NCI-H2107 treated with DMSO at 0.1 percent for 48 hours (cell line): ENCODE results near the gene EDN1.
"Not testable (repeated sequence)": the region's sequence is repeated elsewhere in the genome, so short reads cannot be mapped to it uniquely, and the experiment has no call there.

Experiments used
- DNase-seq: peaks from one replicate; lab custom pipeline; 2025; ENCODE audit not compliant: unreplicated experiment; lab: John Stamatoyannopoulos, UW

EDN1 gene

DNA sequence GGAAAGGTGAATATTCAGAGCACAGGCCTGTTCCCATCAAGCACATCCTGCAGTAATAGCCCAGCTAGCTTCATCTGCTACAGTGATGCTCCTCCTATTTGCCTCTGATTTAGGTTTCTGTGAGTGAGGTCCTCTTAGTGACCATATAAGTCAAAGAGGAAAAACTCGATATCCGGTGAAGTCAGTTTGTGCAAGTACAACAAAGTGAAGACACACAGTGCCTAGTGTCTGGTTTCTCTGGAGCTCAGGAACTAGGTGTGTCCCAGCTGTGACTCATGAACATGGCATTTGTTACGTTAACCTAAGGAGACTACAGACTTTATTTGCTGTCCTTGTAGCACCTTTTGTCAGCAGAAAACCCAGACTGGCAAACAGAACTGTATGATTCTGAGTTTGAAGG, 33.9 kb downstream of the EDN1 start:
- no peak for DNase-seq

DNA sequence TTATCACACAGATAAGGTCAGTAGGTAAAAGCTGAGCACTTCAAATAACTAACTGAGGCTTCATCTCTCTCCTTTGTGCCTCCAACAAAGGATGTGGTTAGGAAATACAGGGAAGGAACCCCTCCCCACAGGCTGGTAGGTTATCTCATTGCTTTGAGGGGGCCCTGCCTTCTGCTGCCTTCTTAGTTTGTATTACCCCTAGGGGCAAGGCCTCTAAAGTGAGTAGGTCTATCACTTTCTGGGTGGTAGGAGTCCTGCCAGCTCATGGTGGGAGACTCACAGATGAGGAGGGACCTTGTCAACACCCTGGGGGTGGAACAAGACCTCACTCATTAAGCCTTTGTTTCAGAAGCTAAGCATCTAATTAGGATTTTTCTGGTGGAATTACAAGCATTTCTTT, 34.6 kb downstream of the EDN1 start:
- no peak for DNase-seq

- no peak for DNase-seq
Measured at GRCh38 chr6:12325872-12326271, 35.7 kb downstream of the EDN1 start.

GRCh38 chr6:12327391-12327790, 37.2 kb downstream of the EDN1 start:
- no peak for DNase-seq

GRCh38 chr6:12327988-12328387, 37.8 kb downstream of the EDN1 start:
- DNase-seq: no peak

DNA sequence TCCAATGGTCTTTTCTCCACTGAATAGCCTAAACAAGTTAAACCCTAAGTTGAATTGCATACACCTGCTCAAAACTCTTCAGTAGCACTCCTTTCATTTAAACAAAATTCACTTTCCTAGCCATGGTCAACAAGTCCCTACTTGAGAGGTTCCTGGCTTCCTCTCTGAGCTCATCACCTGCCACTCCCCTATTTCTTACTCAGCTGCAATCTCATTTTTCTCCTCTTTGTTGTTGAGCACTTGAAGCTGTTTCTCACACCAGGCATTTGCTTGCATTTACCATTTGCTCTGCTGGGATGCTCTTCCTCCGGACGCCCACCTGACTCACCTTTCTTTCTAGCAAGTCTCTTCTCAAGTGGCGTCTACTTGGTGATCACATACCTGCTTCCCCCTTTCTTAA, 38.5 kb downstream of the EDN1 start:
- no peak for DNase-seq

DNA sequence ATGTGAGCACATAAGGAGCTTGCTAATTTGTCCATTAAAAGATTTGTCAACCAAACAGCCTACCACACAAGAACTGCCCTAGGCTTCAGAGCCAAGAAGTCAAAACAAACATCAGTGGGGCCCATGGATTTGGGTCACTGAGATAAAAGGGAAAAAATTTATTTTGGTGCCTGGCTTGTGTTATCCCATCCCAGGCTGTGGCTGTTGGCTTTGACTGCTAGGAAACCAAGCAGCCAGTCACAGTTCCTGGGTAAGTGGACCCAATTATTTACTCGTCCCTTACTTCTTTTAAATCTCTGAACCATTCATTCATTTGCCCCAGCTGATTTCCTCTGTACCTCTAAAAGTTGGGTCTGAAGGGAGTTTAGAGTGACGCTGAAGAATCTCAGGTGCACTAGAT, 41.3 kb downstream of the EDN1 start:
- no peak for DNase-seq

GRCh38 chr6:12331951-12332749, 42.0 kb downstream of the EDN1 start:
- DNase-seq: no peak

GRCh38 chr6:12332750-12333079, 42.6 kb downstream of the EDN1 start:
- DNase-seq: not testable (repeated sequence)

DNA sequence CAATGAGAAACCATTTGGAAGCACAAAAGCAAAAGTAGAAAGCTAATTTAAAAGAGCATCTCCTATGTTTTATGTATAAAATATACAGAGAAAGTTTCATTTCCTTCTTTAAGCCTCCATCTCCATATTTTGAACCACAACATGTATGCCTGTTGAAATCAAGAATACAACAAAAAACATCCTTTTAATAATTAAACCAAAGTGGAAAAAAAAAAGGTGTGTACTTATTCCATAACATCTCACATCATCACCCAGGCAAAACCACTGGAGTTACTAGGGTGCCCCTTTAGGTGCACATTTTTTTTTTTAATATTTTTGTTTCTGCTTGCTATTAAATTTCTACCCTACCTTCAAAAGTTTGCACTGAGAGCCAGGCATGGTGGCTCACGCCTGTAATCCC, 43.0 kb downstream of the EDN1 start:
- no peak for DNase-seq

DNA sequence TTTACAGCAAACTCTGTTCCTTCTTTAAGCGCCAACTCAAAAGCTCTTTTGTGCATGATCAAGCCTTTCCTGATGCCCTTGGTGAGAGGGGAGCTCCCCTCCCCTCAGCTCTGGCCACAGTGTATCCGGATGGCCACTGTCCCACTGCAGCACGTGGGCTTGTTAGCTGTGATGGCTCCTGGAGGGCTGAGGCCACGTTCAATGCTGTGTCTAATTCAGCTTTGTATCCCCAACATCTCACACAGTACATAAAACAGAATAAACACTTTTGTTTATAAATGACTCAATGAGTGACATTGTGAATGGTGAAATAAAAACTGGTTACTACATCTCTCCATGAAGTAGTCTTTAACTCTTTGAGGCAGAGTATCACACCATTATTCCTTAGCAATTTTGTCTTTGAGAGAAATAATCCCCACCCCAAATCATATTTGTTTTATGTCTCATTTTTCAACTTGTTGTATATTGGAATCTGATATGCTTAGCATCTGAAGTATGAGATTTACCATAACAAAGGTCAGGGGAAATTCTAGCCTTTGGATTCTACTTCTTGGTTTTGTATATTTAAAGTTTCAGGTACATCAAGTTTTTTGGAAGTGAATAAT, 44.5 kb downstream of the EDN1 start:
- no peak for DNase-seq

DNA sequence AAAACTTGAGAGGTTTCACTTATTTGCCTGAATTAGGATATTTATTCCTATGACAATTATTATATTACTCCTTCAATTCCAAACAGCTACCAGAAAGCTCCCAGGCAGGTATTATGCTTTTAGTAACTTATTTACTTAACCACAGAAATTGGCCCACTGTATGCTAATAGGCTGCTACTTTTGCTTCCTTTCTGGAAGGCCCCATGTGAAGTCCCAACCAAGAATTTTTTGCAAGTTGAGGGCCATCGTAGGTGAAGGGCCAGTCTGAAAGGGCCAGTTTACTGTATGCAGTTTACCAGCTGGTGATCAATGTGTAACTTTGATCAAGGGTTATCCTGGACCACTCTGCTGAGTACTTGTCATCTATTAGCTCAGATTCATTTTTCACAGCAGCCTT, 45.0 kb downstream of the EDN1 start:
- DNase-seq: no peak

DNA sequence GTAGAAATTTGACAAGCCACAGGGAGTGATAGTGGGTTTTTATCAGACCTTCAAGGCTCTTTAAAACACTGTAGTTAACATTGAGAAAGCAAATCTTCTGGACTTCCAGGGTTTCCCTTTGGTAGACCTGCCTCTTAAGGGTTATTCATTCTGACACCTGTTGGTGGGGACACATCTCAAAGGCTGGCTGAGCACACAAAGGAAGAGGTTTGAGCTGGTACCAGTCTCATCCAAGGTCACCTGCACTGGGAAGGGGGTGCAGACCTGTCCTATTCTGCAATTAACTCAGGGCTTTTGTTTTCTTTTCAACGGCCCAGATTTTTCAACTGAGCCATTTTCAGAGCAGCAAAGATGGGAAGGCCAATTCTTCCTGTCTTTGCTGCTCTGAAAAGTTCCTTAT, 45.6 kb downstream of the EDN1 start:
- no peak for DNase-seq

DNA sequence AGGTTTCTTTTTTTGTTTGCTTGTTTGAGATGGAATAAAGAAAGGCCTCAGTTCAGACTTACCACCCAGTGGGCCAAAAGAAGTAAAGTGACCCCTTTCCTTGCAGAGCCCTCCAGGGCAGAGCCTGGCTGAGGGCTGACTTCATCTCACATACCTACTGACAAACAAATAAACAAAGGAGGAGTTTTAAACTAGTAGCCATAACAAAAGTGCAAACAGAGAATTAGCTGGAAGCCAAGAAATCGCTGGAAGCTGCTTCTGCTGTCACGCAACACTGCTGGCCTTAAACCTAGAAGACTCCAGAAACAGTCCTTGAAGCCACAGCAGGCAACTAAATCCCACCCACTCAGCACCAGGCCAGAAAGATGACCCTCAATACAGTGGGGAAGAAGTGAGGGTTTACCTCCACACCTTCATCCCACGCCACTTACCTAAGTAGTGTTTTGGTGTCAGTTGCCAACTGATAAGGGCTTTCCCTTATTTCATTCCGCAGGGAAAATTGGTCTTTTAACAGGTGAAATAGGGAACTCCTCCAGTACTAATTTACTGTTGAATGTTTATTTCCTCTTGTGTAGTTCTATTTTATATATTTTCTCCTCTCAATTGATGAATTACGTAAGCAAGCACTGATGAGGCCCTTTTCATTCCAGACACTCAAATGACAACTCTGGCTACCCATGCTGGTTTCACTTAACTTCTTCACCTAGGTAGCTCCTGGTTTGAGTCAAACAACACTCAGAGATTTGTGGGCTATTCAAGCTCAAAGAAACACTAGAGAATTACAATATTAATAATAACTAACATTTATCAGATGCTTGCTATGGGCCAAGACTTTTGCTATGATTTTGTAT, 46.2 kb downstream of the EDN1 start:
- DNase-seq: no peak

- DNase-seq: no peak
Measured at GRCh38 chr6:12339022-12339421, 48.9 kb downstream of the EDN1 start.

DNA sequence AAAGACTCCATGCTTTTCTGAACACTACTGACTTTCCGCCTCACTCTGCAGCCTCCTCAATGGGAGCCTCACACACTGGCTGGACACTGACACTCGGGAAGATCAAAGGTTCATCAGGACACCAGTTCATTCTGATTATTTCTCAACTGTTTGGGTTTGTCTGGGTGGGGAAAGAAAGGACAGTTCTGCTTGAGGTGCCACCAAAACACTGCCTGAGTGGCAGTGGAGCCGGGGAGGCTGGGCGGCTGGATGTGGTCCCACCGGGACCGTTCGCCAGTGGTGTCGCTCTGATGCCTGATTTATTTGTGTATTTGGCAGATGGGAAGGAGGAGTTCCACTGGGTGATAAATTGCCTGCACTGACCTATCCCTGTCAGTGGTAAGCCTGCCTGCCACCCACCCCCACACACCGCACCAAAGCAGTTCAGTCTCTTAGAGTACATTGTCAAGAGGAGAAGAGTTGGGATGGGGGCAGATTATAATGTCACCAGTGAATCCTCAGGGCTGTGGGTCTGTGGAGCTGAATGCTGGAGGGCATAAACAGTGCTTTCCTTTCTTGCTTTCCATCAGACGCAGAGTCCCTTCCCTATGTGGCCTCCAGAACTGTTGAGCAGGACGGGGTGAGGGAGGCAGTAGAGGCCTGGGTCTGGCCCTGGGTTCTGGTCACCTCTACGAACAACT, 49.8 kb downstream of the EDN1 start:
- DNase-seq: no peak

DNA sequence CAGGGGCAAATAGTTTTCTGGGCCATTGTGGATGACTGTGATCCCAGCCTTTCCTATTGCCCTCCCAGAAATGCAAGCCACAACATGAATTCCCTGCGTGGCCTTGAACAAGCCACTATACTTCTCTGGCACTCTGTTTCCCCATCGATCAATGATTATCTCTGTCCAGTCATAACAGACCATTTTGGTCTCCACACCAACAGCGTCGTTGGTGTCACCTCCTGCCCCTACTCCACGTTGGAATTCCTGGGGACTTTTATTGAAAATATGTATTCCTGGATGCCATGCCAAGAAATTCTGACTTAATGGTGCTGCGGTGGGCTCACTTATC, 50.3 kb downstream of the EDN1 start:
- no peak for DNase-seq

DNA sequence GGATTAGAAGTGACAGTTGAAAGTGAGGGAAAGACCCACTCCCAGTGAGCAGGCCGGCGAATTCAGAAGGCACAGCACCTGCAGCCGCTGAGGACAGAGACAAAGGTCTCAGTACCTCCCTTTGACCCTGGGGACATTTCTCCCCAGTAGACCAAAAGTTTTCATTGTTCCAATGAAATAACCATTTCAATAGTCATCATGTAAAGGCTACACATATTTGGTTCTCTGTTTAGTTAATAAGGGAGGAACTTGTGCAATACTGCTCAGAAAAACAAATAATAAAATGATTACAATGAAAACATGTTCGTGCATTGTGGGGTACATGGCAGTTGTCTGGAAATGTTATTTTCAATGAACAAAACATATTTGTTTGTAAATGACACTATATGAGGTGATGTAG, 52.5 kb downstream of the EDN1 start:
- DNase-seq: no peak

- DNase-seq: no peak
Measured at GRCh38 chr6:12343122-12343439, 52.9 kb downstream of the EDN1 start.

DNA sequence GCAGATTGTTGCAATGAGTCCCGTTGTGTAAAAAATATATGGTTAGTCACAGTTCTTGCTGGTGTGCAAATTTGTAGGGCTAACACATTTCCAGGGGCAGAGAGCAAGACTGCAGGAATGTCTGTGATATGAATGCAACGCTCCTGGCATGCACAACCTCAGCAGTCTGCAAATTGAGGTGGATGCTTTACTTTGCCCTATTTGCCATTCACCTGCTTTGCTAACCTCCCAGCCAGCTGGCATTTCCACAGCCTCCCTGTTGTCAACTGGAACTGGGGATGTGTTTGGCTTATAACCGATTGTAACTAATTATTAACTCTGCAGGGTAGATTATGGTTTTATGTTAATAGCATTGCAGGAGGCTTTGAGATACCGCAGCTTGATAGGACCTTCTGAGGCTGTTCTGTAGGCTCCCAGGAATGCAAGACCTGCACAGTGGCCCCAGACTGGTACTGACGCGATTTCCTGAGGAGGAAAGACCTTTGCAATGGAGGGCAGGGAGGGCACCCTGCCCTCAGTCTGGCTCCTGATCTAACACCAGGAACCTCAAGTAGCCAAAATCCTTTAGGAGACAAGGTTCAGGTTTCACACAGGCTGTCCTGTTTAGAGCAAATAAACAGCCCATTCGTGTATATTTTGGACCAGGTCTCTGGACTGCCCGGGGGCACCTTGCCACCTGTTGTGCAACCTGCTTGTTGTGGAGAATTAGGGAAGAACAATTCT, 53.4 kb downstream of the EDN1 start:
- DNase-seq: no peak

DNA sequence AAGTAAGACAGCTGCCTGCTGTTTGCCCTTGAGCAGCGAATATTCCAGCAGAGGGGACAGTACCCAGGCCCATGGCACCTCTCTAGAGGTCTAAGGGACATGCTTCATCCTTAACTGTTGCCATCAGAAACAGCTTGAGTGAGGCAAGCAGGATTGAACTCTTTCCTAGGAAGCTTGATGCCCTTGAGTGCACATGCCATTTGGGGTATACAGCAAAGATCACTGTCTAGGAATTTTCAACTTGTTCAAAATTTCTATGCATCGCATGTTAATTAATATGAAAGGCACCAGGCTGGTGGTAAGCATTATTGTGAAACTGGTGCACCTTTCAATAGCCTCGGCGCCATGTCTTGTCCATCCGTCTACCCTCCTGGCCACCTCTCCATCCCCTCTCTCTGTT, 54.1 kb downstream of the EDN1 start:
- DNase-seq: no peak
